Stimulated activated CD8-positive, alpha-beta memory T cell treated with anti-CD3 and anti-CD28 coated beads, Interleukin-15, amount 100 ng/mL, for 24 hours (primary cell): ENCODE data around the gene SLC5A5.
"Not testable (repeated sequence)": the region's sequence is repeated elsewhere in the genome, so short reads cannot be mapped to it uniquely, and the experiment has no call there.

Source experiments
- DNase-seq: peaks from one replicate; pipeline ENCODE4 v3.0.0-alpha.2; 2020; ENCODE audit warnings: low read depth

The SLC5A5 gene

DNA sequence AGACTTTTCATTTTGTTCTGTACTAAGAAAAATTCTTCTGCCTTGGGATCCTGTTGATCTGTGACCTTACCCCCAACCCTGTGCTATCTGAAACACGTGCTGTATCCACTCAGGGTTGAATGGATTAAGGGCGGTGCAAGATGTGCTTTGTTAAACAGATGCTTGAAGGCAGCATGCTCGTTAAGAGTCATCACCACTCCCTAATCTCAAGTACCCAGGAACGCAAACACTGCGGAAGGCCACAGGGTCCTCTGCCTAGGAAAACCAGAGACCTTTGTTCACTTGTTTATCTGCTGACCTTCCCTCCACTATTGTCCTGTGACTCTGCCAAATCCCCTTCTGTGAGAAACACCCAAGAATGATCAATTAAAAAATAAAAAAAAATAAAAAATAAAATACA is 47.4 kb downstream of the SLC5A5 start:
- DNase-seq = not testable (repeated sequence)

GRCh38 chr19:17920527-17920926 is 48.8 kb downstream of the SLC5A5 start:
- DNase-seq = no peak

- no peak for DNase-seq
These were observed 50.4 kb downstream of the SLC5A5 start for GRCh38 chr19:17922138-17922537.

DNA sequence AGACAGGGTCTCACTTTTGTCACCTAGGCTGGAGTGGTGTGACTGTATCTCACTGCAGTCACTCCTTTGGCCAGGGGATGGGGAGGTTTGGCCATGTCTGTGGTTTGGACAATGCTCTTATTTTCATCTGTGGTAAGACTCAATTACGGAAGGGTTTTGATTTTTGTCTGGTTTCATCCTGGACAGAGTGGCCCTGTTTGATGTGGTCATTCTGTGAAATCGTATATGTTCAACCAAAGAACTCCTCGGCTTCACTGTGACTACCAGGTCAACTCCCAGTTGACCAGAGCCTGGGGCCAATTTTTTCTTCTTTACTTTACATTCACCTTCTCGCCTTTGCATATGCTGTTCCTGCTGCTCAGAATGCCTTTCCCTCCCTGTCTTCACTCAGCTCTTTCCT is 54.3 kb downstream of the SLC5A5 start:
- no peak for DNase-seq

- DNase-seq = no peak
These were observed 57.3 kb downstream of the SLC5A5 start for GRCh38 chr19:17929056-17929455.

DNA sequence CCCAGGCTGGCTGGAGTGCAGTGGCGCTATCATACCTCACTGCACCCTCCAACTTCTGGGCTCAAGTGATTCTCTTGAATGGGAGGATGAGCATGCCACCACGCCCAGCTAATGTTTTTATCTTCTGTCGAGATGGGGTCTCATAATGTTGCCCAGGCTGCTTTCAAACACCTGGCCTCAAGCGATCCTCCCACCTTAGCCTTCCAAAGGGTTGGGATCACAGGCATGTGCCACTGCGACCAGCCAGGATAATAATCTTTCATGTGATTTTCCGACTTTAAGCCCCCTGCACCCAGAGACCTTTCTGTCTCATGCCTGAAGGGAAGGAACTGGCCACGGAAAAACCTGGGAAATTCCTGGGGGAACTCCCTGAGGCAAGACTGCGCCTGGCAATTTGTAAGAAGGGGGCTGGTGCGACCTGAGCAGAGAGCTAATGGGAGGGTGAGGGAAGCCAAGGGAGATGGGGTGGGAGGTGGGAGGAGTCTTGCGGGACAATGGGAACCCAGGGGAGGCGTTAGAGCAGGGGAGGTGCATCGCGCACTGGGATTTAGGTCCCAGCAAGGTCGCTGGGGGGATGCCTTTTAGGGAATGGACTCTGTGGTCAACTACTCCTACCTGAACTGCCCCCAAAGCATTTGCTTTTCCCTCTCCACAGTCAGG is 59.9 kb downstream of the SLC5A5 start:
- DNase-seq = no peak

DNA sequence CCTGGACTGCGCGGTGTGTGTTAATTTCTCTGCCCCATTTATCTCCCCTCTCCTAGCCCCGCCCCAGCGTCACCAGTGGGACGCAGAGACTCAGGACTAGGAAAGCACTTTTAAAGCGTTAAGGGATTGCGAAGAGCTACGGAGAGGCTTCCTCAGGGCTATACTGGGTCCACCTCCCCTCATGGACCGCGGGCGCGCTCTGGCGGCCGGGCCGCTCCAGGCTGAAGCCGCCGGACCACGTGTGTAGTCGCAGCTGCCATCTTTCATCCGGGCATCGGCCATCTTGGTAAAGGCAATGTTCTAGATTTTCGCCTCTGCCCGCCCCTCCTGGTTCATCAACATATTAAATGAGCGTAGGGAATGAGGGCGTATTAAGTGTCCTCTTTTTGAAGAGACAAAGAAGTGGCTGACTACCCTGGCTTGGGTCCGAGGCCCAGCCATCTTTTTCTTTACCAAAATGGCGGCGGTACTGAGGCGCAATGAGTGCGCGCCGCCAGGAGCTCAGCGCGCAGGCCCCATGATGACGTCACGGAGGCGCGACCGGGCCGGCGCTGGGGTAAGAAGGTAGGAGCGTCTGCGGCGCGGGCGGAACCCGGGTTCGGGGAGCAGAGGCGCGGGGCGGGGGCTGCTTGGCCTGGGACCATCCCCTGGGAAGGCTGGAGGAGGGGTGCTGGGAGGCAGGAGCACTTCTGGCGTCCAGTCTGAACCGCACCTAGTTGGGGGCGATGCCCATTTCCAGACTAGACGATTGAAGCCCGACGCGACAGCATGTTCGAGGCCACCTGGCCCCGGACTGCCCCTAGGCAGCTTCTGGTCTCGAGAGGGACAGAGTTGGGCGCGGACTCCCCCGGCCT is 61.0 kb downstream of the SLC5A5 start, which contains the start of gene CCDC124:
Gene CCDC124, plus strand, starts transcription at position 531 of the 854 bp plus-strand sequence. CDS start 3,406 bp downstream, outside the sequence.
- DNase-seq = peak; percentile 89

DNA sequence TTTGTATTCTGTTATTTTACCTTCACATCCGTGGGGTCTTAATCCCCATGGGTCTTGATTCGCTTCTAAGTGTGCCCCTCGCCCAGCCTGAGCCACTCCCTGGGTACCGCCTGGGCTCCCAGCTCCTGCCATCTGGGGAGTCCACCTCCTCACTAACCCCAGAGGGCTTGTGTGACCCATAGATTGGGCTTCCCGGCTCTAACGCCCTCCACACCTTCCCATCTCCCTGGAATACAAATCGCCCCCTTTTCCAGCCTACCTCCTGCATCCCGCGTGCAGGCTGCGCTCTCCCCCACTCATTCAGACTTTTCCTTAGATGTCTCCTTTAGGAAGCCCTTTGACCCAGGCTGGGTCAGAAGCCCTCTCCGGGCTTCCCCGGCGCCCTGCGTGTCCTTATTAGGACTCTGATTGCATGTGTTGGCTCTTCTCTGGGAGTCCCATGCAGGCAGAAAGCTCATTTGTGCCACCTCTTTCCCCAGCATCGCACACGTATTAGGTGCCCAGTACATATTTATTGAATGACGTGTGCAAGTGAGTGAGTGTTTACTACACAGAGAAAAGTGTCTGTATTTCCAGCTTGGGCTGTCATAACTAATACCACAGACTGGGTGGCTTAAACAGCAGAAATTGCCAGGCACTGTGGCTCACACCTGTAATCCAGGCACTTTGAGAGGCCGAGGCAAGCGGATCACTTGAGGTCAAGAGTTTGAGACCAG is 61.8 kb downstream of the SLC5A5 start:
- DNase-seq = no peak

- no peak for DNase-seq
These were observed 64.6 kb downstream of the SLC5A5 start for GRCh38 chr19:17936379-17936778.

DNA sequence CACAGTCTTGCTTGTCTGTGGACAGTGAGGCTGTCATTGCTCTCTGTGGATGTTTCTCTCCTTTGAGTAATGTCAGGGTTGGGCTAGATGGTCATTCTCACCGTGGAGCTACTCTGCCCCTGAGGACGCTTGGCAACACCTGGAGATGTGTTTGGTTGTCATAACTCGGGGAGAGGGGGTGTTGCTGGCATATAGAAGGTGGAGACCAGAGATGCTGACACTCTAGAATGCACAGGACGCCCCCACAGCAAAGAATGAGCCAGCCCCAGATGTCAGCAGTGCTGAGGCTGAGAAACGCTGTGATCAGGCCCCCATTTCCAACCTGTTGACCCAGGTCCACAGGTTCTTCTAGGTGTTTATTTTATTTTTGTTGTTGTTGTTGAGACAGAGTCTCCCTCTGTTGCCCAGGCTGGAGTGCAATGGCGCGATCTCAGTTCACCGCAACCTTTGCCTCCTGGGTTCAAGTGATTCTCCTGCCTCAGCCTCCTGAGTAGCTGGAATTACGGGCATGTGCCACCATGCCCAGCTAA is 65.7 kb downstream of the SLC5A5 start:
- no peak for DNase-seq

- peak; percentile 50 for DNase-seq
These were observed 66.5 kb downstream of the SLC5A5 start for GRCh38 chr19:17938092-17938845.

GRCh38 chr19:17942181-17942580 is 70.4 kb downstream of the SLC5A5 start:
- no peak for DNase-seq

- DNase-seq = no peak
These were observed 71.0 kb downstream of the SLC5A5 start for GRCh38 chr19:17942582-17943273.

- DNase-seq = no peak
These were observed 71.8 kb downstream of the SLC5A5 start for GRCh38 chr19:17943274-17944221.

DNA sequence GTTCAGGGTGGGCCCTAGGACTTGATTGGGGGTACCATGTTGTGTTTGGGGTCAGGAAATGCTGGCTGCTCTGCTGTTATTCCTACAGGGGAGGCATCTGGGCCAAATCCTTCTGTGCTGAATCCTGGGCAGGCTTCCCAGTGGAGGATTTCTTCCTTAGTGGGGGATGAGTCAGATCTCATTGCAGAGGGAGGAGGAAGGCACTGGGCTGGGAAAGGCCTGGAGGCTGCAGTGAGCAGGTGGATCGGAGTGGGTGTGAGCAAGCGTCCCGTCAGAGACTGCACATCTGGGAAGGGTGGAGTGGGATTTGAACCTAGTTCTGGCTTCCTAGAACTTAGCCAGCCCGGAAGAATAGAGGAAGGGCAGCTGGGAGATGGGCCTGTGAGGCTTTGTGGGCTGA is 72.6 kb downstream of the SLC5A5 start:
- no peak for DNase-seq
